GM13977 (cell line): ENCODE measurements around the gene LYPD3.
"Not testable (repeated sequence)": the region's sequence is repeated elsewhere in the genome, so short reads cannot be mapped to it uniquely, and the experiment has no call there.

ENCODE experiments used
- DNase-seq: peaks from one replicate; pipeline ENCODE4 v3.0.0; 2012; ENCODE audit warnings: low spot score
- CTCF ChIP-seq: IDR thresholded peaks from 2 replicates; pipeline ENCODE4 v1.5.1; 2012; ENCODE audit warnings: mild to moderate bottlenecking, control low read depth; ENCODE audit not compliant: insufficient read depth; ENCODE audit errors: extremely low read depth, missing control alignments
- in situ Hi-C: fragments of 300-500 bp; cut with MboI; formaldehyde crosslinking; loops from one replicate; pipeline ENCODE4 v1.12.0; 2022; ENCODE audit warnings: low sequenced_read_pairs, low pct_unique_long_range_greater_than_20kb, mixed read lengths, inconsistent platforms; ENCODE audit not compliant: unreplicated experiment

Gene LYPD3

GRCh38 chr19:43465468-43466120, at the start of gene LYPD3:
Gene LYPD3 (minus strand): TSS chr19:43465608. CDS start chr19:43465571, 37 bp downstream.
- no peak for TF ChIP-seq CTCF
- DNase-seq = no peak
- in situ Hi-C loops = no loop called here

- in situ Hi-C loops, DNase-seq: not testable (repeated sequence)
Observed at GRCh38 chr19:43512399-43512798, 47.0 kb upstream of the LYPD3 start.

GRCh38 chr19:43511324-43511723, 45.9 kb upstream of the LYPD3 start:
- TF ChIP-seq CTCF = no peak
- in situ Hi-C loops = no loop called here
- no peak for DNase-seq

GRCh38 chr19:43510713-43511112, 45.3 kb upstream of the LYPD3 start:
- no peak for DNase-seq
- TF ChIP-seq CTCF = no peak
- in situ Hi-C loops = no loop called here

GRCh38 chr19:43507880-43508279, 42.5 kb upstream of the LYPD3 start:
- DNase-seq = no peak
- TF ChIP-seq CTCF = no peak
- in situ Hi-C loops = no loop called here

- no peak for DNase-seq
- TF ChIP-seq CTCF = no peak
- in situ Hi-C loops = no loop called here
Observed at GRCh38 chr19:43506629-43507028, 41.2 kb upstream of the LYPD3 start.

- no peak for TF ChIP-seq CTCF
- no peak for DNase-seq
- in situ Hi-C loops = no loop called here
Observed at GRCh38 chr19:43505941-43506340, 40.5 kb upstream of the LYPD3 start.
